Middle frontal gyrus (tissue), 1 donor: ENCODE data around the gene ZC4H2.
"Not testable (repeated sequence)": the region's sequence is repeated elsewhere in the genome, so short reads cannot be mapped to it uniquely, and the experiment has no call there.

Source experiments
- DNase-seq: peaks from one replicate; pipeline ENCODE4 v3.0.0-alpha.2; 2015; ENCODE audit warnings: low spot score; ENCODE audit errors: extremely low spot score

ZC4H2 gene, protein sequence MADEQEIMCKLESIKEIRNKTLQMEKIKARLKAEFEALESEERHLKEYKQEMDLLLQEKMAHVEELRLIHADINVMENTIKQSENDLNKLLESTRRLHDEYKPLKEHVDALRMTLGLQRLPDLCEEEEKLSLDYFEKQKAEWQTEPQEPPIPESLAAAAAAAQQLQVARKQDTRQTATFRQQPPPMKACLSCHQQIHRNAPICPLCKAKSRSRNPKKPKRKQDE

DNA sequence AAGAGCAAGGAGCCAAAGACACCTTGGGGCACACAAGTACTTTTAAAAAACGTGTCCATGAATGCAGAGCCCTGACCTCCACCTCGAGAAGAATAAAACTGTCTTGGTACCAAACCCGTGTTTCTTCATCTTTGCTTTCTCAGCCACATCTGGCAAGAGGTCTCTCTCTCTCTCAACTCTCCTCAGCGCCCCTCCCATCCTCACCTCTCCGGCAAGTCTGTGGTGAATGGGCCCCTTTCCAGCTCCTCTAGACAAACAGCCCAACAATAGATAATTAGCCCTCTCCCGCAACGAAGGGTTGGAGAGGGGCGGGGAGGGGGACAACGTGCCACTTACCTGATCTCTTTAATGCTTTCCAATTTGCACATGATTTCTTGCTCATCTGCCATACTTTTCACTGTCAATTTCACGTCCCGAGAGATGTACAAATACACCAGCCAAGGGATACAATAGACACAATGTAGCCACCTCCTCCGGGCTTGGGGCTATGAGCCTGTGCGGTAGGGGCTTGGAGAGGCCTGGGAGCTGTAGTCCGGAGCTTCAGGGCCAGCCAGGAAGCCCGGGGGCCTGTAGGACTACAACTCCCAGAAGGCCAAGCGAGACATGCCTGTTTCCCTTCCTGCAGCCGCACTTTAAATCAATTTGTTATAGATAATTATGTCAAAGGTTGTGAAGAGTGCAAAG lies at the start of gene ZC4H2:
ZC4H2 (minus strand) TSS at position 462 of the 684 bp plus-strand sequence; CDS start at position 389, 73 bp downstream.
- peak; percentile 54 for DNase-seq

GRCh38 chrX:65017451-65017850 lies 41.2 kb upstream of the ZC4H2 start:
- no peak for DNase-seq

- no peak for DNase-seq
These were observed 38.0 kb upstream of the ZC4H2 start for GRCh38 chrX:65014230-65014629.

DNA sequence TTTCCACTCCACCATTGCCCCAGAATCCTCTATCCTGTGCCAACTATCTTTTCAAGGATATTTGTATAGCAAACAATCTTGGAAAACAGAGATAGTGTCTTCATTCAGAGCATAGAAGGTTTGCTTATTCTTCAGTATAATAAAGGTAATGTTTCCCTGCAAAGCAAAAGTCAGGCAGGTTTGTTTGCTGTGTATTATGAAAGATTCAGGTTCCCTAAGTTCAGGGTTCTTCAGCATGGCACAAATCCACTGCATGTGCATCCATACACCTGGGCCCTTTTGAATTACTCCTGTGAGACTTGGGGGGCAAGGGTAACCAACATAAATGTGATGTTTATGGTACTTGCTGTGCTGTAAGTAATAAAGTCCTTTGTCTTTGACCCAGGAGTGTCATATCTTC lies 33.2 kb upstream of the ZC4H2 start:
- DNase-seq, result no peak

- not testable (repeated sequence) for DNase-seq
These were observed 26.0 kb upstream of the ZC4H2 start for GRCh38 chrX:65002208-65002607.

- DNase-seq, result no peak
These were observed 20.6 kb upstream of the ZC4H2 start for GRCh38 chrX:64996805-64997204.

GRCh38 chrX:64994131-64994798 lies 18.0 kb upstream of the ZC4H2 start:
- no peak for DNase-seq

DNA sequence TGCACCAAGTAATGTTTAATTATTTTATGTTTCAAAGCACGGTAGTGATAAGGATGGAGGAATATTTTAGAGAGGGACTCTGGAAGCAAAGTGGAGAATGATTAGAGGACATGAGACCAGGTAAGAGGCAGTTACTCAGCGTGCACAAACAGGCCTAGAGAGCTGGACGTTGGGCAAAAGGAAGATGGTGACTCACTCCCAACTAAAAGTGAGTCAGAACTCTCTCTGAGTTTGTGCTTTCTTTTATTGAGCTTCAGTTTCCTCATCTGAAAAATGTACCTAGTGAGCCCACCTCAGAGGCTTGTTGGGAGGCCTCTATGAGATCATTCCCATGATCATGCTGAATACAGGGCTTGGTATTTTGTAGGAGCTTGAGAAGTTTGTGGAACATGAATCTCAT lies 1.6 kb upstream of the ZC4H2 start:
- DNase-seq, result no peak

- DNase-seq, result no peak
These were observed 801 bp upstream of the ZC4H2 start for GRCh38 chrX:64977051-64977450.

DNA sequence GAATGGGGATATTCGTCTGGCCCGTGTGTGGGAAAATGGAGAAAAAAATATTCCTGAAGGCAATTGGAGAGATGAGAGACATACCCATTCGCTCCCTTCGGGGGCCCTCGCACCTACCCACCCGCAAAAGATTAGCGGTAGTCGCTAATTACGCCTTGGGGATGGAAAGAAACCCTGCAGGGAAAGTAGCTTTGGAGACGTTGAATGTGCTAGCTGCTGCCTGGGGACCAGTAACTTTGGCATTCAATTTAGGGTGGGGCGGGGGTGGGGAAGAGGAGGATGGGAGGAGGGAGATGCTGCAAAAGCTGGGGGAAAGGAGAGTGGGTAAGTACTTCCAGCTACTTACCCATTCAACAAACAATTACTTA lies 407 bp upstream of the ZC4H2 start:
- no peak for DNase-seq

GRCh38 chrX:64975491-64975890 lies 759 bp downstream of the ZC4H2 start:
- no peak for DNase-seq

- DNase-seq, result no peak
These were observed 50.8 kb downstream of the ZC4H2 start for GRCh38 chrX:64925480-64925879.

DNA sequence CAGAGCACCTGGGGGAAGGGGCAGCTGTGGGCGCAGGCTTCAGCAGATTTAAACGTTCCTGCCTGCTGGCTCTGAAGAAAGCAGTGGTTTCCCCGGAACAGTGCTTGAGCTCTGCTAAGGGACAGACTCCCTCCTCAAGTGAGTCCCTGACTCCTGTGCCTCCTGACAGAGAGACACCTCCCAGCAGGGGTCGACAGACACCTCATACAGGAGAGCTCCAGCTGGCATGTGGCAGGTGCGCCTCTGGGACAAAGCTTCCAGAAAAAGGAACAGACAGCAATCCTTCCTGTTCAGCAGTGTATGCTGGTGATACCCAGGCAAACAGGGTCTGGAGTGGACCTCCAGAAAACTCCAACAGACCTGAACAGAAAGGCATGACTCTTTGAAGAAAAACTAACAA lies 68.1 kb downstream of the ZC4H2 start:
- DNase-seq, result no peak

DNA sequence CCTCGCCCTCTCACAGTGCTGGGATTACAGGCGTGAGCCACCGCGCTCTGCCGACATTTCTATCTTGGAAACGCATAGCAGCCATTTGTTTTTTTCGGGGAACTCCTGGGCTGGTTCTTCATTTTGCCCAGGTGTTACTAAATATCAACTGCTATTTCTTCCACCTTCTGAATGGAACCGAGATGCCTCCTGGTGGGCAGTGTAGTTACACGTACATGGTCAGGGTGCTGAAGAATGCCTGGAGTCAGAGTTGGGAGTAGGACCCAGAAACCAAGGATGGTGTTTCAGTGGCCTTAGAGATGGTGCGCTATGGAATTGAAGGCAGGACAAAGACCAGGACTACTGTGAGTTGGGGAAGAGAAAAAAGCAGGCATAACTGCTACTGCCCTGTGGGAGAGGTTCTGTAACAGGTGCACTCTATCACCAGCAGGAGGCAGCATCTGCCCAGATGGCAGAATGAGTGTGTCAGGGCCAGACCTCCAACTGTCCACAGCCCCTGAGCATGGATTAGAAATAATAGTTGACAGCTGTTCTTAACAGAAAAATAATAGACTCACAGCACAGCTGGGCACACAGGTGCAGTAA lies 81.7 kb downstream of the ZC4H2 start:
- no peak for DNase-seq

- no peak for DNase-seq
These were observed 90.4 kb downstream of the ZC4H2 start for GRCh38 chrX:64885850-64886249.

DNA sequence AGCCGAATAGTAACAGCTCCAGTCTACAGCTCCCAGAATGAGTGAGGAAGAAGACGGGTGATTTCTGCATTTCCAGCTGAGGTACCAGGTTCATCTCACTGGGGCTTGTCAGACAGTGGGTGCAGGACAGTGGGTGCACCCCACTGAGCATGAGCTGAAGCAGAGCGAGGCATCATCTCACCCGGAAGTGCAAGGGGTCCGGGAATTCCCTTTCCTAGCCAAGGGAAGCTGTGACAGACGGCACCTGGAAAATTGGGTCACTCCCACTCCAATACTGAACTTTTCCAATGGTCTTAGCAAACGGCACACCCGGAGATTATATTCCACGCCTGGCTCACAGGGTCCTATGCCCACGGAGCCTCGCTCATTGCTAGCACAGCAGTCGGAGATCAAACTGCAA lies 97.5 kb downstream of the ZC4H2 start:
- not testable (repeated sequence) for DNase-seq

- DNase-seq, result no peak
These were observed 109.0 kb downstream of the ZC4H2 start for GRCh38 chrX:64867217-64867616.
